ENCODE results near the gene SNW1.

- no peak for TF ChIP-seq CTCF (conservative IDR thresholded peaks at IDR 0.05 in 1 of 2, IDR thresholded peaks at IDR 0.05 in 1 of 2; ENCODE audit: extremely low read depth in 1 of 2, insufficient read depth in 1 of 2, low read depth in 1 of 2, low read length in 2 of 2)
- no peak for TF ChIP-seq EZH2 (IDR thresholded peaks at IDR 0.05; ENCODE audit: borderline replicate concordance, low read length)
Measured at GRCh38 chr14:77707724-77708408, 53.1 kb downstream of the SNW1 start, which contains the start of the genes ALKBH1 and SLIRP.
